Dermis microvascular lymphatic vessel endothelial cell (primary cell): ENCODE measurements around the gene NLRP3. TPM values are rescaled to one million over a fixed set of nuclear protein-coding genes. Genes with fewer than 3 reads are reported as not detected.
"Not testable (repeated sequence)": the region's sequence is repeated elsewhere in the genome, so short reads cannot be mapped to it uniquely, and the experiment has no call there.

Source experiments
- DNase-seq, 2 donors: peaks; one replicate each; pipeline versions ENCODE4 v3.0.0 to v3.0.0-alpha.2; 2010; ENCODE audit warnings: low read depth in 2 of 2
- total RNA-seq: library from RNA; depleted of rRNA; stranded (reverse); fragments of >200 nt; gene quantifications from 2 replicates; pipeline ENCODE4 v1.2.1, GENCODE V29; 2014

NLRP3 gene
- total RNA-seq, 1 donor from 2014 or later, result under 0.01 TPM

DNA sequence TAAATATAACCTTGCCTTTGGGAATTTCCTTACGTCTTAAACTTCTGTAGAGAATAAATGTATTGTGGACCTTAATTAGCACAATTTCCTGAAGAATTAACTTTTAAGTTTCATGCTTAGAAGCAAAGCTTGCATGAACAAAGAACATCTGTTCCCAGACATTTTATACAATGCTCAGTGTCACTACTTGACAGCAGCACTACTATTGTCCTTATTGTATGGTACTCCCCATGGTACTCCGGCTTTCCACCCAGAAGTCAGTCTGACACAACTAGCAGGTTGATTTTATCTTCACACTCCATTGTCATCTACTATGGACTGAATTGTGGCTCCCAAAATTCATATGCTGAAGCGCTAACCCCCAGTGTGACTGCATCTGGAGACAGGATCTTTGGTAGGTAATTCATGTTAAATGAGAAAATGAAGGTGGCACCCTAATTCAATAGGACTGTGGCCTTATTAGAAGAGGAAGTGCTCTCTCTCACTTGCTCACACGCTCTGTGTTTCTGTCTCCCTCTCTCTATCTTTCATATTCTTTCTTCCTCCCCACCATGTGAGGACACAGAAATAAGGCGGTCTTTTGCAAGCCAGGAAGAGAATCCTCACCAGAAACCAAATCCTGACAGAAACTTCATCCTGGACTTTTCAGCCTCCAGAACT is 52.6 kb downstream of the NLRP3 start:
- DNase-seq, result no peak

DNA sequence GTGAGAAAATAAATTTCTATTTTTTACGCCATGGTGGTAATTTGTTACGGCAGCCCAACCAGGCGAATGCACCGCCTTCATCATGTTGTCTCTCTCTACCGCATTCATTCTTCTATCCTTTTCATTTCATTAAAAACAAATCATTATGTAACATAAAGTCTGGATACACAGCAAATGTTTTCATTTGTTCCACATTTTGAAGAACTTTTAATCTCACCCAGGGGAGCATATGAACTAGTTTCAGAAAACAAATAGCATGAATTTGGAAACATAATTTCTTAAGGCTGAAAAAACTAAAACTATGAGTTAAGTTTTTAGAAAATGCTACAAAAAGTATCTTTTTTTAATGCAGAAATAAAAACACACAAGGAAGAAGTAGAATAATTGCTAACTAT is 53.2 kb downstream of the NLRP3 start:
- no peak for DNase-seq

DNA sequence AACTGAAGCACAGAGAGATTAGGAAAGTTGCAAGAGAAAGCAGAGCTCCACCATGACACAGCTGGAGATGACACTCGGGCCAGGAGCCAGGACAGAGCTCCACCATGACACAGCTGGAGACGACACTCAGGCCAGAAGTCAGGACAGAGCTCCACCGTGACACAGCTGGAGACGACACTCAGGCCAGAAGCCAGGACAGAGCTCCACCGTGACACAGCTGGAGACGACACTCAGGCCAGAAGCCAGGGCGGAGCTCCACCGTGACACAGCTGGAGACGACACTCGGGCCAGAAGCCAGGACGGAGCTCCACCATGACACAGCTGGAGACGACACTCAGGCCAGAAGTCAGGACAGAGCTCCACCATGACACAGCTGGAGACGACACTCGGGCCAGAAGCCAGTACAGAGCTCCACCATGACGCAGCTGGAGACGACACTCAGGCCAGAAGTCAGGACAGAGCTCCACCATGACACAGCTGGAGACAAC is 55.0 kb downstream of the NLRP3 start:
- not testable (repeated sequence) for DNase-seq

DNA sequence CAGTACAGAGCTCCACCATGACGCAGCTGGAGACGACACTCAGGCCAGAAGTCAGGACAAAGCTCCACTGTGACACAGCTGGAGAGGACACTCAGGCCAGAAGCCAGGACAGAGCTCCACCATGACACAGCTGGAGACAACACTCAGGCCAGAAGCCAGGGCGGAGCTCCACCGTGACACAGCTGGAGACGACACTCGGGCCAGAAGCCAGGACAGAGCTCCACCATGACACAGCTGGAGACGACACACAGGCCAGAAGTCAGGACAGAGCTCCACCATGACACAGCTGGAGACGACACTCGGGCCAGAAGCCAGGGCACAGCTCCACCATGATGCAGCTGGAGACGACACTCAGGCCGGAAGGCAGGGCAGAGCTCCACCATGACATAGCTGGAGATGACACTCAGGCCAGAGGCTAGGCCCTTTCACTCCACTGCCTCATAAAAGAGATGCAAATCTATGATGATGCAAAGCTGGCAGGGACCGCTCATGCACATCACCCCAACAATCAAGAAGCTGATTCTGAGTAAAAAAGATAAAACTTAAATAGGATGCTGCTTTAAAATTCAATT is 55.6 kb downstream of the NLRP3 start:
- DNase-seq, result no peak

DNA sequence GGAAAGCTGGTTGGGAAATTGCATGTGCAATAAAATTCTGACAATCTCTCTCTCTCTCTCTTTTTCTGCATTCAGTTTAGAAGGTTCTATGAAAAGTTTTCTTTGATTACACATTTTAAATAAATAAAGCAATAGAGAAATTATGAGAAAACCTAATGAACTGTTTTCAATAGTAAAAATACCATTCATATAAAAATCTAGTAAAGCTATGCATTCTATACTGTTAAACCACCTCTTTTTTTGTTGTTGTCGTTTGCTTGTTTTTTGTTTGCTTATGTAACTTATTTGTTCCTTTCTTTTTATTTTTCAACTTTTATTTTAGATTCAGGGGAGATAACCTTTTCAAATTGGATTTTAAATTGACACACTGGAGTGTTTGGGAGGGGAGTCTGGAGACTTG is 56.1 kb downstream of the NLRP3 start:
- no peak for DNase-seq

DNA sequence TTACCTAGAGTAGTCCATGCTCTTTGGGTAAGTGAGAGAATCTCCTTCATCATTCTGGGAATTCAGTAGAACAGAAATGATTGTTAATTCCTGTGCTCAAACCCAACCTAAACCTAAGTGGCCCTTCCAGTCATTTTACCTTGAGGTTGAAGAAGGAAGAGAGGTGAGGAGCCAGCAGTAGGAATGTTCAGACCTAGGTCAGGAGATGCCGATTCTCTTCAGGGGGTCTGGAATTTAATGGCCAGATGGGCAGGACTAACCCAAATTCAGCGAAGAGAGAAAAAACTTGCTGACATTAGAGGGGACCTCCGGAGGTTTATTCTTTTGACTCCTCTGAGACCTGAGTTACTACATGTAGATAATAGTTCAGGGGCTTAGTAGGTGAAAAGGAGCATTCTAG is 58.4 kb downstream of the NLRP3 start:
- DNase-seq, result no peak

DNA sequence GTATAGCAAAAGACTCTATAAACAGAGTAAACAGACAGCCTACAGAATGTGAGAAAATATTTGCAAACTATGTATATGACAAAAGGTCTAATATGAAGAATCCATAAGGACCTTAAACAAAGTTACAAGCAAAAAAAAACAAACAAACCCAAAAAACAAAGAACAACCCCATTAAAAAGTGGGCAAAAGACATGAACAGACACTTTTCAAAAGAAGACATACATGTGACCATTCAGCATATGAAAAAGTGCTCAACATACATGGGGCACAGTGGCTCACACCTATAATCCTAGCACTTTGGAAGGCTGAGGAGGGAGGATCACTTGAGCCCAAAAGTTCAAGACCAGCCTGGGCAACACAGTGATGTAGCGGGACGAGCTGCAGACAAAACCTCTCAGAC is 59.8 kb downstream of the NLRP3 start:
- DNase-seq, result no peak

DNA sequence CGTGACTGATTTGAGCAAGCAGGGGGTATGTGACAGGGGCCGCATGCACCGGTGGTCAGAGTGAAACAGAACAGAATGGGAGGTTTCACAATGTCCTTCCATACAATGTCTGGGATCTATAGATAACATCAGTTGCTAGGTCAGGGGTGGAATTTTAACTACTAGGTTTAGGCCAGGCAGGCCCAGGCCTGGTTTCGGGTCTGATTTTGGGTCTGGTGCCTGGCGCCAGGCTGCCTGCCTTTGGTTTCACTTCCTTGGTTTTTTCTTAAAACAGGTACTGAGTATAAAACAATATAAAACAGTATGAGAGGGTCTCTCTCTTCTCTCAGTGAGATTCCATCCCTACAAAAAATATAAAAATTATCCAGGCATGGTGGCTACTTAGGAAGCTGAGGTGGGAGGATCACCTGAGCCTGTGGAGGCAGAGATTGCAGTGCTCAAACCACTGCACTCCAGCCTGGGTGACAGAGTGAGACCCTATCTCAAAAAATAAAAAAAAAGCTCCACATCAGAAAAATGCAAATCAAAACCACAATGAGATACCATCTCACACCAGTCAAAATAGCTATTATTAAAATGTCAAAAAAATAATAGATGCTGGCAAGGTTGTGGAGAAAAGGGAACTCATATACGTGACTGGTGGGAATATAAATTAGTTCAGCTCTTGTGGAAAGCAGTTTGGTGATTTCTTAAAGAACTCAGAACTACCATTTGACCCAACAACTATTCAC is 60.5 kb downstream of the NLRP3 start:
- not testable (repeated sequence) for DNase-seq

DNA sequence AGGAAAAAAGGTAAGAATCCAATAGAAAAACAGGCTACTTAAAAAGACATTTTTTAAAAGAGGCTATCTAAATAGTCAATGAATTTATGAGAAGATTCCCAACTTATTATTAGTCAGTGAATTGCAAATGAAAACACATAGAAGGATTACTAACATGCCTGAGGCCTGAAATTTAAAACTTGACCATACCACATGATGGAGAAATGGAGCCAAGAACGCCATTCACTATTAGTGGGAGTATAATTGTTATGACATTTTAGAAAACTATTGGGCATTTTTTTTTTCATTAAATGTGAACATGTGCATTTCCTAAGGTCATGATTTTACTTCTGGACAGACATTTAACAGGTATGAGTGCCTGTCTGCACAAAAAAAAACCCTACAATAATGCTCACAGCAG is 66.8 kb downstream of the NLRP3 start:
- DNase-seq, result no peak

DNA sequence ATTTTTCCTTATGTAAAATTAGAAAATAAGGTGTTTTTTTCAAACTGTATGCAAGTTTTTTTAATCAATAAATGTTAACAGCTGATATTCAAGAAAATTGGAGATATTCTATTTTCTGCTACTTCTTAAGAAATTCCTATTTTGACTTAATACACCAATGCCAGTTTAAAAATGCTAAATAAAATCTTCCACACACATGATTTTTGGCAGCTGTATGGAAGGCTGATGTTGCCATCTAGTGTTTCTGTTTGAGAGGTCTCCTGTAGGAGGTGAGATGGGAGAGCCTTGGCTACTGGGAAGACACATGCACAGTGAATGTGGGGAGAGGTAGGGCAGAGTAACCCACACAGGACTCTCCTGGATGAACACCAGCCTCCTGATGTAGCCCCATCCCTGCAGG is 71.1 kb downstream of the NLRP3 start:
- no peak for DNase-seq

DNA sequence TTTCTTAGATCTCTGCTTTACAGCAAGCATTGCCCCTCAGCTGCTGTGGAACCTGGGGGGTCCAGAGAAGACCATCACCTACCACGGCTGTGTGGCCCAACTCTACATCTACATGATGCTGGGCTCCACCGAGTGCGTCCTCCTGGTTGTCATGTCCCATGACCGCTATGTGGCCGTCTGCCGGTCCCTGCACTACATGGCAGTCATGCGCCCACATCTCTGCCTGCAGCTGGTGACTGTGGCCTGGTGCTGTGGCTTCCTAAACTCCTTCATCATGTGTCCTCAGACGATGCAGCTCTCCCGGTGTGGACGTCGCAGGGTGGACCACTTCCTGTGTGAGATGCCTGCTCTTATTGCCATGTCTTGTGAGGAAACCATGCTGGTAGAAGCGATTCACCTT is 75.4 kb downstream of the NLRP3 start:
- DNase-seq, result no peak

DNA sequence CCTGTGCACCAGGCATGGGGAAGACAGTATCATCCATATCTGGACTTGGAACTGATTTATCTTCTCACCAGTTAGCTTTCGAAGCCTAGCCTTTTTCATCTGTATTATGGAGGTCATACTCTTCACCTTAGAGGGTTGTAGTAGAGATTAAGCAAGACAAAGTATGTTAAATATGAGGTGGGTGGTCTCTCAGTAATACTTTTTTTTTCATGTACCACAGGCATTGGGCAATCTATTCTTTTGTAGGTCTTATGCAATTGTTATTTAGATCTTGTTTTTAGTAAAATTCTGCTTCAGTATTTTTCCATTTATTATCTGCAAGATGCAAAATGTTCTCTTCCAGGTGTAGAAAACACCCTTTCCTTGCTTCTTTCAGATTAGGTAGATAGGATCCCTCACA is 77.1 kb downstream of the NLRP3 start:
- no peak for DNase-seq

DNA sequence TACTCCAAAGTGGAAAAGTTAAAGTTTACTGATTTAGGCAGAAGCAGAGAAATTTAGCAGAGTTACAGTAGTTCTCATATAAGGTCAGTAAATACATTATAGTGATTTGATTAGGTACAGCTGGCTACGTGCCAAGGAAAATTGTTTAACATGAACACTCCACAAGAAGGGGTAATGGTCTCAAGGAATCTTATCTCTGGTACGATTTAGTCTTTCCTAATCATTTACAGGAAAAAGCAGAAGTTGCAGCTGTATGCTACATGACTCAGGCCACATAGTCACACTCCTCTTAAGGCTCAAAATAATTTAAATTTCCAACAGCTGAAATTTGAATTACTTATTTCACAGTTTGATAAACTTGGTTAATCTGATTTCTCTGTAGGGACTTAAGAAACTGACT is 78.8 kb downstream of the NLRP3 start:
- DNase-seq, result no peak

DNA sequence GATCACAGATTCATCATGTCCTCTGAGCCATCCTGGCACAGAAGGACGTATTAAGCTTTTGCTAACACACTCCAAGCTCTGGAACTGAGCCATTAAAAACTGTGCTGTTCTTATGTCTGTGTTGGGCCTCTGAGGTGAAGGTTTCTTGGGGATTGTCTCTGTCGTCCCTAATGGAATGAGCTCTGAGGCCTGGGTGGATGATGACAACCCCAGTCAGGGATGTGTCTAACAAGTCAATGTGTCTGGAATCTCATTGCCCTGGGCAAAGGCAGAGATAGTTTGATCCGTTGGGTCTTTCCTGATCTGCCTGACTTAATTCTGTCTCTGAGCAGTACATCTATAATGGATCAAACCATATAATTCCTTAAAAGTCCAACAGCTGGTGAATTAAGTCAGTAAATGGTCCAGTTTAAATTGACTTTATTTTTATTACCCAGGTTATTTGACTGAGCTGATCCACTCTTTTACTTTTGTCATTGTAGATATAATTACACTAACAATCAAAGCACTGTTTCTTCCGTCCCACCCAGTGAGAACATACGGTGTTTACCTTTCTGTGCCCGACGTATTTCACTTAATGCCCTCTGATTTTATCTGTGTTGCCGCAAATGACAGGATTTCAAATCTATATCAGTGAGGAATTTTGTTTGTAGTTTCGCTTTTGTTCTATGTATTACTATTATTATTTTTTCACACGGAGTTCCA is 80.8 kb downstream of the NLRP3 start:
- DNase-seq, result no peak

Other genes starting within 250 kb of the NLRP3 start
- 43.4 and 52.9 TPM in 2 replicates for gene ZNF124, start 244.2 kb upstream of the NLRP3 start, total RNA-seq
- gene VN1R5, start 160.1 kb upstream of the NLRP3 start, total RNA-seq, result not detected in 2 replicates
- gene ZNF496, start 84.3 kb upstream of the NLRP3 start, total RNA-seq, result 17.2 and 24.3 TPM in 2 replicates
- not detected in 2 replicates for gene OR2B11, start 41.9 kb downstream of the NLRP3 start, total RNA-seq
- gene OR2C3, start 120.3 kb downstream of the NLRP3 start, total RNA-seq, result not detected in 2 replicates
- gene GCSAML, start 133.0 kb downstream of the NLRP3 start, total RNA-seq, result not detected in 2 replicates
- gene OR2G2, start 172.2 kb downstream of the NLRP3 start, total RNA-seq, result not detected in 2 replicates
- gene OR2G3, start 189.4 kb downstream of the NLRP3 start, total RNA-seq, result not detected in 2 replicates